Suprapubic skin (tissue), 4 donors: ENCODE measurements around the gene PLEKHG5. TPM values are rescaled to one million over a fixed set of nuclear protein-coding genes. Genes with fewer than 3 reads are reported as not detected.
A peak's percentile ranks its signal among the peaks of the same experiment; 100 is the strongest.
"Not testable (repeated sequence)": the region's sequence is repeated elsewhere in the genome, so short reads cannot be mapped to it uniquely, and the experiment has no call there.

Experiments used
- DNase-seq, 2 donors: peaks; one replicate each; pipeline ENCODE4 v3.0.0-alpha.2; 2019; ENCODE audit warnings: low spot score in 2 of 2
- H3K27ac ChIP-seq: fragments of 200-600 bp; sonication (generic); one replicate; pipeline ENCODE4 v1.5.1; 2019
- H3K27me3 ChIP-seq: fragments of 200-600 bp; sonication (generic); one replicate; pipeline ENCODE4 v1.5.1; 2019
- H3K36me3 ChIP-seq: fragments of 200-600 bp; sonication (generic); one replicate; pipeline ENCODE4 v1.5.1; 2019
- H3K4me1 ChIP-seq: fragments of 200-600 bp; sonication (generic); one replicate; pipeline ENCODE4 v1.5.1; 2019
- H3K4me3 ChIP-seq: fragments of 200-600 bp; sonication (generic); one replicate; pipeline ENCODE4 v1.5.1; 2019; ENCODE audit warnings: mild to moderate bottlenecking
- H3K9me3 ChIP-seq: fragments of 200-600 bp; sonication (generic); one replicate; pipeline ENCODE4 v1.5.1; 2019
- CTCF ChIP-seq, 2 donors: fragments of 200-600 bp in 1 of 2; fragments of 450-650 bp in 1 of 2; sonication (generic) in 1 of 2; IDR thresholded peaks; one replicate each; pipeline ENCODE4 v1.5.1; 2016 to 2019; ENCODE audit warnings: antibody characterized with exemption in 2 of 2, mild to moderate bottlenecking in 1 of 2, moderate library complexity in 1 of 2
- EP300 ChIP-seq: sonication (generic); formaldehyde crosslinking; IDR thresholded peaks from one replicate; pipeline ENCODE4 v1.6.1; 2017; ENCODE audit warnings: antibody characterized with exemption
- POLR2A ChIP-seq, 2 donors: fragments of 450-650 bp; IDR thresholded peaks; one replicate each; pipeline ENCODE4 v1.6.1; 2017; ENCODE audit warnings: antibody characterized with exemption in 2 of 2, mild to moderate bottlenecking in 2 of 2, moderate library complexity in 2 of 2
- POLR2AphosphoS5 ChIP-seq, 3 donors: sonication (generic); formaldehyde crosslinking; IDR thresholded peaks; one replicate each; pipeline ENCODE4 v1.6.1; 2017; ENCODE audit warnings: antibody characterized with exemption in 3 of 3
- WGBS: methylation state at CpG from one replicate; pipeline ENCODE4 v1.1.5; 2018; 5-methylcytosine and 5-hydroxymethylcytosine counted together
- total RNA-seq, 4 donors: library from RNA; depleted of rRNA; stranded (reverse); fragments of >200 nt; gene quantifications; one replicate each; pipeline ENCODE4 v1.1.0, GENCODE V29; 2016

PLEKHG5 gene
- total RNA-seq, 4 donors from 2014 or later = 76.3 to 347 (median 107) TPM

- DNase-seq = no peak
- Histone ChIP-seq H3K9me3 (no peaks in the 10 kb centered on the region), H3K36me3 (no peaks in the 10 kb centered on the region), H3K4me3 (no peak overlapping the region), H3K4me1 (peaks cover 48% of the 10 kb centered on the region), H3K27me3 (peaks cover 100% of the 10 kb centered on the region), H3K27ac (no peak overlapping the region)
- TF ChIP-seq POLR2AphosphoS5 (IDR thresholded peaks at IDR 0.05) (no peak), CTCF (IDR thresholded peaks at IDR 0.05) (no peak), EP300 (no peak), POLR2A (IDR thresholded peaks at IDR 0.05) (no peak)
- 68% methylated on average over 6 of the region's 6 CpGs for WGBS
Measured at GRCh38 chr1:6450943-6451373, 40.5 kb downstream of the PLEKHG5 start.

- Histone ChIP-seq H3K27me3 (peaks cover 99% of the 10 kb centered on the region), H3K4me1 (peaks cover 46% of the 10 kb centered on the region)
- not testable (repeated sequence) for H3K36me3 ChIP-seq, H3K4me3 ChIP-seq, DNase-seq, H3K27ac ChIP-seq, H3K9me3 ChIP-seq
- 61% methylated on average over 10 of the region's 10 CpGs for WGBS
Measured at GRCh38 chr1:6450486-6450885, 41.0 kb downstream of the PLEKHG5 start.

- peaks cover 99% of the 10 kb centered on the region for H3K27me3 ChIP-seq
- H3K4me1 ChIP-seq = peaks cover 41% of the 10 kb centered on the region
- no peak for DNase-seq
- H3K27ac ChIP-seq = no peak overlapping the region
- H3K4me3 ChIP-seq = no peak overlapping the region
- H3K9me3 ChIP-seq = no peaks in the 10 kb centered on the region
- 42% methylated on average over 5 of the region's 7 CpGs for WGBS
- no peak for TF ChIP-seq CTCF (IDR thresholded peaks at IDR 0.05)
- TF ChIP-seq POLR2A (IDR thresholded peaks at IDR 0.05) = no peak
- TF ChIP-seq EP300 = no peak
- no peaks in the 10 kb centered on the region for H3K36me3 ChIP-seq
Measured at GRCh38 chr1:6450005-6450450, 41.4 kb downstream of the PLEKHG5 start.

GRCh38 chr1:6448749-6449631 lies 42.5 kb downstream of the PLEKHG5 start:
- Histone ChIP-seq H3K27ac (no peak overlapping the region), H3K9me3 (no peaks in the 10 kb centered on the region), H3K4me3 (peak overlapping the region; percentile 33), H3K4me1 (peaks cover 31% of the 10 kb centered on the region), H3K27me3 (peaks cover 91% of the 10 kb centered on the region), H3K36me3 (no peaks in the 10 kb centered on the region)
- TF ChIP-seq POLR2A (IDR thresholded peaks at IDR 0.05) = no peak
- TF ChIP-seq POLR2AphosphoS5 (IDR thresholded peaks at IDR 0.05) = no peak
- no peak for TF ChIP-seq CTCF (IDR thresholded peaks at IDR 0.05)
- no peak for TF ChIP-seq EP300
- 35% methylated on average over 9 of the region's 66 CpGs for WGBS
- no peak for DNase-seq

GRCh38 chr1:6447818-6448748 lies 43.4 kb downstream of the PLEKHG5 start:
- Histone ChIP-seq H3K27me3 (peaks cover 89% of the 10 kb centered on the region), H3K4me3 (peak overlapping the region; percentile 33), H3K4me1 (peaks cover 27% of the 10 kb centered on the region), H3K27ac (no peak overlapping the region), H3K9me3 (no peaks in the 10 kb centered on the region), H3K36me3 (no peaks in the 10 kb centered on the region)
- TF ChIP-seq POLR2AphosphoS5 (IDR thresholded peaks at IDR 0.05) (no peak), CTCF (IDR thresholded peaks at IDR 0.05) (no peak), POLR2A (IDR thresholded peaks at IDR 0.05) (no peak)
- 2% methylated on average over 29 of the region's 68 CpGs for WGBS
- DNase-seq = no peak
